Thymus (tissue), 11 donors: Measurements from ENCODE around the gene WSCD2. TPM values are rescaled to one million over a fixed set of nuclear protein-coding genes. Genes with fewer than 3 reads are reported as not detected.
"Not testable (repeated sequence)": the region's sequence is repeated elsewhere in the genome, so short reads cannot be mapped to it uniquely, and the experiment has no call there.

Experiments
- DNase-seq, 9 donors: peaks; one replicate each; pipeline ENCODE4 v3.0.0-alpha.2; 2013; ENCODE audit warnings: low spot score in 9 of 9, low read depth in 6 of 9, missing footprints in 1 of 9
- H3K27ac ChIP-seq, 2 donors: one replicate each; pipeline ENCODE4 v1.5.1; 2013; ENCODE audit warnings: control low read depth in 1 of 2, low read depth in 1 of 2, low read length in 1 of 2, mild to moderate bottlenecking in 1 of 2, moderate library complexity in 1 of 2
- H3K27me3 ChIP-seq, 2 donors: one replicate each; pipeline ENCODE4 v1.5.1; 2013; ENCODE audit warnings: low read length in 1 of 2; ENCODE audit not compliant: control insufficient read depth in 2 of 2, insufficient read depth in 1 of 2
- H3K36me3 ChIP-seq, 2 donors: one replicate each; pipeline ENCODE4 v1.5.1; 2013; ENCODE audit warnings: low read length in 1 of 2, mild to moderate bottlenecking in 1 of 2, moderate library complexity in 1 of 2; ENCODE audit not compliant: control insufficient read depth in 2 of 2, insufficient read depth in 2 of 2
- H3K4me1 ChIP-seq, 2 donors: one replicate each; pipeline ENCODE4 v1.5.1; 2013; ENCODE audit warnings: low read length in 2 of 2; ENCODE audit not compliant: control insufficient read depth in 2 of 2, insufficient read depth in 2 of 2
- H3K4me3 ChIP-seq, 2 donors: one replicate each; pipeline ENCODE4 v1.5.1; 2013; ENCODE audit warnings: low read length in 2 of 2, control low read depth in 1 of 2, mild to moderate bottlenecking in 1 of 2
- H3K9me3 ChIP-seq, 2 donors: one replicate each; pipeline ENCODE4 v1.5.1; 2013; ENCODE audit warnings: low read length in 1 of 2, mild to moderate bottlenecking in 1 of 2; ENCODE audit not compliant: control insufficient read depth in 2 of 2, insufficient read depth in 1 of 2
- WGBS: extraction: QIAGEN DNeasy Blood & Tissue Kit; methylation state at CpG from one replicate; pipeline ENCODE4 v1.1.7; 2013; 5-methylcytosine and 5-hydroxymethylcytosine counted together
- polyA plus RNA-seq: library from polyadenylated mRNA; stranded (reverse); fragments of 200-250 nt; gene quantifications from one replicate; pipeline ENCODE4 v1.2.3, GENCODE V29; 2013
- total RNA-seq: library from RNA; stranded (reverse); fragments of 120-200 nt; gene quantifications from one replicate; pipeline ENCODE4 v1.2.4, GENCODE V29; 2013
- donor health status: healthy.

WSCD2 gene
- total and polyA plus RNA-seq, 2 donors = 0.02 to 0.33 TPM

DNA sequence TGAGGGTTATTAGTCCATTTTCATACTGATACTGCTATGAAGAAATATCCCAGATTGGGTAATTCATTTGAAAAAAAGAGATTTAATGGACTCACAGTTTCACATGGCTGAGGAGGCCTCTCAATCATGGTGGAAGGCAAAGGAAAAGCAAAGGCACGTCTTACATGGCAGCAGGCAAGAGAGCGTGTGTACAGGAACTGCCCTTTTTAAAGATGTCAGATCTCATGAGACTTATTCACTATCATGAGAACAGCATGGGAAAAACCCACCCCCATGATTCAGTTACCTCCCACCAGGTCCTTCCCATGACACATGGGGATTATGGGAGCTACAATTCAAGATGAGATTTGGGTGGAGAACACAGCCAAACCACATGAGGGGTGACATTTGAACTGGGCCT lies 96.0 kb downstream of the WSCD2 start:
- not testable (repeated sequence) for H3K36me3 ChIP-seq, H3K9me3 ChIP-seq, H3K27ac ChIP-seq, H3K4me3 ChIP-seq, H3K27me3 ChIP-seq, DNase-seq, H3K4me1 ChIP-seq
- WGBS = 41% methylated on average over 2 of the region's 2 CpGs

DNA sequence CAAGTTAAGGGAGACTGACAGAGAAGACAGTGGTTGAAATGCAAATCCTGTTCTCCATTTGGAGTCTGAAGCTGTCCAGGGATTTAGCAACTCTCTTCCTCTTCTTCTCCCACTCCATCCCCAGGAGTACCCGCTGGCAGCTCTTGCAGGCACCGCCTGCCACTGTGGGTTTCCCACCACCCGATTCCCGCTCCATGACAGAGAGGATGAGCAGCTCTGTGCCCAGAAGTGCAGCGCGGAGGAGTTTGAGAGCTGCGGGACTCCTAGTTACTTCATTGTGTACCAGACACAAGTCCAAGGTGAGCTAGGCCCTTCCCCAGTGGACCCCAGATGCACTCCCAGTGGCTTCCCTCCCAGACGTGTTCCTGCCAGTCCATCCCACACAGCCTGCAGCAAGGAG lies 97.8 kb downstream of the WSCD2 start:
- H3K27me3 ChIP-seq = no peaks in the 10 kb centered on the region
- no peaks in the 10 kb centered on the region for H3K36me3 ChIP-seq
- H3K4me1 ChIP-seq = no peaks in the 10 kb centered on the region
- no peak for DNase-seq
- WGBS = 90% methylated on average over 8 of the region's 8 CpGs
- no peaks in the 10 kb centered on the region for H3K9me3 ChIP-seq
- H3K27ac ChIP-seq = no peak overlapping the region
- H3K4me3 ChIP-seq = no peak overlapping the region

DNA sequence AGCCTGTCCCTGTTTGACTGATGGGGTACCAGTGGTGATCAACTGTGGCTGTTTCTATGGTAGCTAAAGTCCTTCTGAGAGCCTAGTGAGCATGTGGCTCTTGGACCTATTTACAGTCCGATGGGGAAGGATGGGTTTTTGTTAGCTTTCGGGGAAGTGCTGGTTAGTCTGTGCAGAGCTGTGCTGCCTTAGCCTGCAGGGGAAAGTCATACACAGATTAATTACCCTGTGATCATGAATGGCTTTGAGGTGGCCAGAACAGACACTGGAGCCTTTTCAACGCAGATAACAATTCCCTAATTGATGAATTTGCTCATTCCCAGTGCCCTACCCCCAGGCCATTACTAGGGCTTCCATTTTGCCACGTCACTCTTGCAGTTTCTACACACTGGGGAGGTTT lies 99.7 kb downstream of the WSCD2 start:
- Histone ChIP-seq H3K4me1 (no peaks in the 10 kb centered on the region), H3K27ac (no peak overlapping the region), H3K27me3 (no peaks in the 10 kb centered on the region), H3K36me3 (no peaks in the 10 kb centered on the region), H3K9me3 (no peaks in the 10 kb centered on the region), H3K4me3 (no peak overlapping the region)
- no peak for DNase-seq
- 78% methylated on average over 4 of the region's 4 CpGs for WGBS

DNA sequence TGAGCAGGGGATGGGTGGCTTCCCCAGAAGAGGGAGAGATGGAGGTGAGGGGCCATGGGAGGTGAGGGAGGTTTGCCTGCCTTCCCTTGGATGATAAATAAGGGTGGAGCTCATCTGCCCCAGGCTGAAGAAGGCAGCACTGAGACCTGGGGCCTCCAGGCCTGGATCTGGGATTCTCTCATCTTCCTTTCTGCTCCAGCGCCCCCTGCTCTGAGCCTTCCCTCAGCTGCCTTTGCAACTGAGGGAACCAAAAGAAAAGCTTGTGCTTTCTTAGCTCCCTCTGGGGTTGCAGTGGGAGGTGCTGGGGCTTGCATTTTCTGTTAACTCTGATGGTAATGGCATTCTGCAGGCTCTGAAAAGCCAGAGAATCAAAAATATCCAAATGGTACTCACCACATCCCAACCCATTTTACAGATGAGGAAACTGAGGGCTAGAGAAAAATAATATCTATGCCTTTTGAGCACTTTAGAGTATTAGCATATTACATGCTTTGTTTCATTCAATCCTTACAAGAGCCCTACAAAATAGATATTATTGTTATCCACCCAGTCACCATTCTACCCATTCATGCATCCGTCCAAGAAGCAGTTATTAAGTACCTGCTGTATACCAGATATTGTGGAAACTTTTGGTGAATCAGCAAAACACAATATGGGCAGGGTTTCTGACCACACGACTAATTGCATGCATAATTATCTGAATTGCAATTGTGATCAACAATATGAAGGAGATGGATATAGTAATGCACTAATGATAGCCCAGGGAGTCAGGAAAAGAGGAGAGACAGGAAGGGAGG lies 102.2 kb downstream of the WSCD2 start:
- no peaks in the 10 kb centered on the region for H3K4me1 ChIP-seq
- H3K4me3 ChIP-seq = no peak overlapping the region
- H3K36me3 ChIP-seq = no peaks in the 10 kb centered on the region
- no peak for DNase-seq
- no peak overlapping the region for H3K27ac ChIP-seq
- no peaks in the 10 kb centered on the region for H3K27me3 ChIP-seq
- H3K9me3 ChIP-seq = no peaks in the 10 kb centered on the region
- WGBS = 55% methylated on average over 3 of the region's 3 CpGs

DNA sequence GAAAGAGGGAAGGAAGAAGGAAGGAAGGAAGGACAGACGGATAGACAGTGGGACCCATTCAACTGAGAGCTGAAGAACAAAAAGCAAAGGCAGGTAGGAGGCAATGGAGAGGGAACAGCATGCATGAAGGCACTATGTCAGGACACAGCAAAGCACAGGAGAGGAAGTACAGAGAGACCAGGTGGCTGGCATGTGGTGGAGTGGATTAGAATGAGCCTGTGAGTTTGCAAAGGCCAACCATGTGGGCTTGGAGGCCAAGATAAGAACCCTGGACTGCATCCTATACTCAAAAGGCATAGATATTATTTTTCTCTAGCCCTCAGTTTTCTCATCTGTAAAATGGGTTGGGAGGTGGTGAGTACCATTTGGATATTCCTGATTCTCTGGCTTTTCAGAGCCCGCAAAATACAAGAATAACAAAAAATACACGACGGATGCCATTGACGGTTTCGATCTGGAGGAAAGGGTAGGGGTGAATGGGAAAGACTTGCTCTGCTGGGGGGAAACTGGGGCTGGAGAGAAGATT lies 102.9 kb downstream of the WSCD2 start:
- Histone ChIP-seq H3K4me1 (no peaks in the 10 kb centered on the region), H3K4me3 (no peak overlapping the region), H3K36me3 (no peaks in the 10 kb centered on the region), H3K27me3 (no peaks in the 10 kb centered on the region), H3K9me3 (no peaks in the 10 kb centered on the region), H3K27ac (no peak overlapping the region)
- no peak for DNase-seq
- WGBS = 88% methylated on average over 6 of the region's 6 CpGs

DNA sequence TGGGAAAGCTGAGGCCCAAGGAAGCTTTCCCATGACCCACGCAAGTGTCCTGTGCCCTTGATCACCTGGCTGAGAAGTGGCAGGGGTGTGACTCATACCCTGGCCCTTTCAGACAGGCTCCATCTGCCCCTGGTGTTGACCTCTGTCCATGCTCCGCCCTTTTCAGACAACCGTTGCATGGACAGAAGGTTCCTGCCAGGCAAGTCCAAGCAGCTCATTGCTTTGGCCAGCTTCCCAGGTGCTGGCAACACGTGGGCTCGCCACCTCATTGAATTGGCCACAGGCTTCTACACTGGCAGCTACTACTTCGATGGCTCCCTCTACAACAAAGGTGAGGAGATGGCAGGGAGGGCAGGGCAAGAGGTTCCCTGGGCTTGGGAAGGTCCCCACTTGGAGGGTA lies 103.5 kb downstream of the WSCD2 start:
- no peaks in the 10 kb centered on the region for H3K27me3 ChIP-seq
- WGBS = 91% methylated on average over 6 of the region's 6 CpGs
- no peak overlapping the region for H3K27ac ChIP-seq
- H3K9me3 ChIP-seq = no peaks in the 10 kb centered on the region
- H3K4me1 ChIP-seq = no peaks in the 10 kb centered on the region
- no peak overlapping the region for H3K4me3 ChIP-seq
- H3K36me3 ChIP-seq = no peaks in the 10 kb centered on the region
- no peak for DNase-seq

DNA sequence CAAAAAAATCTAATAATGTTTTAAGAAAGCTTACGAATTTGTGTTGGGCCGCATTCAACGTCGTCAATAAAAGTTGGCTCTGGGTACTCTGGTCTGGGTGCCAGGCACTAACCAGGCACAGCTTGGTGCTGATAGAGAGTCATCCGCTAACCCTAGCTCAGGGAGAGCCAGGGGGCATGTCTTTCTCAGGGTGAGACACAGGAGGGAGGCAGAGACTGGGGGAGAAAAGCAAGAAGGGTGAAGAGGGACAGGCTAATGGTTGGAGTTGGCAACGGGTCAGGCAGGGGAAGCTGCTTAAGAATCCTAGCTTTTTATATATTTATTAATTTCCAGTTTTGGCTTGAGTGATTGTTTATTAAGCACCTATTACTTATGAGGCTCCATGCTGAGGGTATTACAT lies 105.1 kb downstream of the WSCD2 start:
- Histone ChIP-seq H3K36me3 (no peaks in the 10 kb centered on the region), H3K27ac (no peak overlapping the region), H3K4me1 (no peaks in the 10 kb centered on the region), H3K9me3 (no peaks in the 10 kb centered on the region), H3K4me3 (no peak overlapping the region), H3K27me3 (no peaks in the 10 kb centered on the region)
- DNase-seq = no peak
- WGBS = 87% methylated on average over 6 of the region's 6 CpGs

DNA sequence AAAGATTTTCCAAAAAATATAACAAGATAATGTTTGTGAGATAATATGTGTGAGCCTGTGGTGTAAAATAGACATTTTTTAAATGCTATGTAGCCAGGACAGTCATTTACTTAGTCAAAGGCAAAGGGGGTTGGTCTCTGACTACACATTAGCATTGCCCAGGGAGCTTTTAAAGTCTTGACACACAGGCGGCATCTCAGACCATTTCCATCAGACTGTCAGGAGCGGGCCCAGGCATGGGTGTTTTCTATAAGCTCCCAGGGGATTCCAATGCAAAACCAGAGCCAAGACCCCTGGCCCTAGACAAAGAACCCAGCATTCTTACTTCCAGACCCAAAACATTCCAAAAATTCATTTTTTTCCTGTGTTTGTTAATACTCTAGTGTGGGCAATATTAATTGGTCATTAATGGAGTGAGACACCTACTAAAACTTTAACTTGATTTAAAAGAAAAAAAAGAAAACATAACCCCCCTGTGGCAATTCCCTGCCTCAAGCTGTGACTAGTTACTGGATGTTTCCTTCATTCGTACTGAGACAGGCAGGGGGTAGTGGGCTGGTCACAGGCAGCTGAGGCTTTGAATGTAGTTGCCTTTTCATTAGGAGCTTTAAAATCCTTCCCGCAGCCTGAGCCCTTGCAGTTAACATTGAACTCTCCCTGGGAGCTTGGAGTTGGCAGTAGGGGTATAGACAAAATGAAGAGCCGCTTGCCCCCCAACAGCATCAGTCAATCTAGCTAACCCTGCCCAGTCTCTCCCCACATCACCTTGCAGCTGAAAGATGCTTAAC lies 106.3 kb downstream of the WSCD2 start:
- Histone ChIP-seq H3K4me1 (no peaks in the 10 kb centered on the region), H3K27me3 (peaks cover 0 to 2% of the 10 kb centered on the region in 2 donors), H3K36me3 (no peaks in the 10 kb centered on the region), H3K27ac (no peak overlapping the region), H3K4me3 (no peak overlapping the region), H3K9me3 (no peaks in the 10 kb centered on the region)
- WGBS = 92% methylated on average over 5 of the region's 5 CpGs
- DNase-seq = no peak

DNA sequence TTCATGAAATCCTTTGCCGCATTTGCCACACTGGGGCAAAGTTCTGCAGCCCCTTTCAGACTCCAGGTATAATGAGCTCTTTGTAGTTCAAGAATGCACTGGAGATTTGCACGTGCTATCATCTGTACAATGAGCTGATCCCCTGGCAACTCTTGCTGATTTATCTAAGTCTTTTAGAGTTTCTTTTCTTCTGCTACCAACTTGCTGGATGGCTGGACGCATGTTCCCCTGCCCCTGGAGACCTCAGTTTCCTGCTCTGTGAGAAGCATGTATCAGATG lies 106.8 kb downstream of the WSCD2 start:
- Histone ChIP-seq H3K9me3 (no peaks in the 10 kb centered on the region), H3K27ac (no peak overlapping the region), H3K36me3 (no peaks in the 10 kb centered on the region), H3K4me1 (no peaks in the 10 kb centered on the region), H3K27me3 (peaks cover 0 to 2% of the 10 kb centered on the region in 2 donors), H3K4me3 (no peak overlapping the region)
- no peak for DNase-seq
- WGBS = 87% methylated on average over 3 of the region's 3 CpGs
